HepG2 (cell line): ENCODE measurements around the gene PITX3. TPM values are rescaled to one million over a fixed set of nuclear protein-coding genes. Genes with fewer than 3 reads are reported as not detected.

ENCODE experiments used
- ATAC-seq: fragments of 200-7000 bp; cut with Tn5 transposase; 3 replicates; pipeline ENCODE4 v1.9.1; 2020; ENCODE audit warnings: mild to moderate bottlenecking, moderate library complexity
- BruUV-seq: library from RNA; stranded (reverse); fragments of 400-500 nt; replicated peaks from 2 replicates; lab custom pipeline; 2021; lab: Mats Ljungman, UMichigan
- CTCF ChIA-PET: fragments of 300-600 bp; formaldehyde crosslinking; extraction: SDS; loops from one replicate; lab custom pipeline; 2021; ENCODE audit warnings: low total read pairs, inconsistent platforms, low intra/inter-chr PET ratio; lab: Yijun Ruan, JAX
- POLR2A ChIA-PET: fragments of 350-600 bp; sonication (Branson Sonifier 250); formaldehyde crosslinking; loops from one replicate; lab custom pipeline; 2020; ENCODE audit warnings: antibody characterized with exemption, inconsistent platforms; lab: Yijun Ruan, JAX
- DNase-seq: peaks from one replicate; pipeline ENCODE4 v3.0.0-alpha.2; 2015; ENCODE audit warnings: low spot score
- FAIRE-seq: peaks from 3 replicates; lab custom pipeline; 2011; peaks lifted over from hg19 to GRCh38; lab: Jason Lieb, UNC
- H2AFZ ChIP-seq: one replicate; pipeline ENCODE4 v1.6.1; 2011; ENCODE audit warnings: low read length, inconsistent platforms
- H3K27ac ChIP-seq: fragments of 300-600 bp; 3 replicates; pipeline ENCODE4 v1.8.0; 2011; ENCODE audit warnings: mixed run types, mild to moderate bottlenecking, mixed read lengths, low read length, inconsistent platforms; ENCODE audit not compliant: insufficient read depth; ENCODE audit errors: extremely low read length
- H3K27me3 ChIP-seq, 2 experiments: fragments of 200-600 bp in 1 of 2; 2 replicates in 1 of 2; 3 replicates in 1 of 2; pipeline versions ENCODE4 v1.6.0 to v1.8.0; 2011; ENCODE audit warnings: low read length in 2 of 2, mild to moderate bottlenecking in 2 of 2, moderate library complexity in 2 of 2, inconsistent platforms in 1 of 2; ENCODE audit not compliant: insufficient read depth in 2 of 2, control insufficient read depth in 1 of 2
- H3K36me3 ChIP-seq, 2 experiments: fragments of 200-600 bp in 1 of 2; replicated peaks in 1 of 2; 2 replicates in 1 of 2; 3 replicates in 1 of 2; pipeline versions ENCODE4 v1.5.1 to v1.8.0; 2011; ENCODE audit warnings: low read length in 2 of 2, inconsistent platforms in 1 of 2; ENCODE audit not compliant: insufficient read depth in 2 of 2, control insufficient read depth in 1 of 2
- H3K4me1 ChIP-seq: 2 replicates; pipeline ENCODE4 v1.5.1; 2012; ENCODE audit warnings: low read length, inconsistent platforms; ENCODE audit not compliant: insufficient read depth
- H3K4me2 ChIP-seq: 2 replicates; pipeline ENCODE4 v1.6.0; 2011; ENCODE audit warnings: low read depth, low read length, inconsistent platforms
- H3K4me3 ChIP-seq, 3 experiments: fragments of 200-600 bp in 1 of 3; sonication (generic), shearing (Covaris generic) in 1 of 3; replicated peaks in 1 of 3; 2 replicates each; pipeline ENCODE4 v1.5.1; 2011 to 2016; ENCODE audit warnings: low read length in 3 of 3, inconsistent platforms in 2 of 3, low read depth in 2 of 3, mild to moderate bottlenecking in 2 of 3, control low read depth in 1 of 3, mixed read lengths in 1 of 3; ENCODE audit not compliant: insufficient read depth in 1 of 3
- H3K79me2 ChIP-seq: one replicate; pipeline ENCODE4 v1.6.1; 2011; ENCODE audit warnings: low read length, inconsistent platforms; ENCODE audit not compliant: insufficient read depth
- H3K9ac ChIP-seq: 2 replicates; pipeline ENCODE4 v1.6.0; 2011; ENCODE audit warnings: mild to moderate bottlenecking, low read depth, low read length, inconsistent platforms; ENCODE audit not compliant: insufficient read depth
- H3K9me3 ChIP-seq: 2 replicates; pipeline ENCODE4 v1.5.1; 2012; ENCODE audit warnings: mild to moderate bottlenecking, low read length
- H4K20me1 ChIP-seq: 2 replicates; pipeline ENCODE4 v1.6.0; 2011; ENCODE audit warnings: inconsistent platforms, mild to moderate bottlenecking, low read length, moderate library complexity; ENCODE audit not compliant: insufficient read depth
- CEBPB ChIP-seq: IDR thresholded peaks from 2 replicates; pipeline ENCODE4 v1.6.1; 2011; ENCODE audit warnings: low read depth, low read length, improper control_type of control experiment, borderline replicate concordance
- CREB3 ChIP-seq: sonication (generic); formaldehyde crosslinking; IDR thresholded peaks from 2 replicates; pipeline ENCODE4 v1.5.0; 2020; ENCODE audit warnings: missing genetic modification reagents
- HHEX ChIP-seq: IDR thresholded peaks from 2 replicates; pipeline ENCODE4 v1.6.1; 2016; ENCODE audit warnings: control low read depth
- SIX4 ChIP-seq: sonication (generic); formaldehyde crosslinking; IDR thresholded peaks from 2 replicates; pipeline ENCODE4 v1.4.0; 2020; ENCODE audit warnings: missing genetic modification reagents
- ZSCAN25 ChIP-seq: sonication (generic); formaldehyde crosslinking; IDR thresholded peaks from 2 replicates; pipeline ENCODE4 v1.8.0; 2022; ENCODE audit warnings: mild to moderate bottlenecking, missing genetic modification reagents
- WGBS: methylation state at CpG from one replicate; pipeline ENCODE4 v1.1.6; 2017; ENCODE audit warnings: low lambda C conversion rate; 5-methylcytosine and 5-hydroxymethylcytosine counted together
- in situ Hi-C: cut with HindIII; loops from 2 replicates; pipeline ENCODE4 v1.10.0; 2017; ENCODE audit warnings: low pct_unique_long_range_greater_than_20kb; ENCODE audit not compliant: extremely low pct_ligation_motif_present
- intact Hi-C: fragments of 100-400 bp; cut with micrococcal nuclease; formaldehyde crosslinking; loops from one replicate; pipeline ENCODE4 v1.10.0; 2022; ENCODE audit not compliant: unreplicated experiment
- polyA plus RNA-seq, 8 experiments: library from polyadenylated mRNA; depleted of rRNA in 3 of 8; stranded (reverse) in 7 of 8; unstranded in 1 of 8; fragments of >200 nt; fragmentation: Illumina TruSeq in 4 of 8; extraction: Trizol in 4 of 8; gene quantifications; 2 replicates each; pipeline versions ENCODE4 v1.2.1 to v1.2.3, GENCODE V29; 2011 to 2016; ENCODE audit warnings: low read depth in 4 of 8, missing spikeins in 1 of 8, mixed read lengths in 1 of 8; ENCODE audit not compliant: insufficient read depth in 1 of 8
- total RNA-seq, 5 experiments: library from RNA; depleted of rRNA; stranded (reverse); fragments of >200 nt; fragmentation: Illumina TruSeq; extraction: Trizol; gene quantifications; 2 replicates each; pipeline ENCODE4 v1.2.3, GENCODE V29; 2016; ENCODE audit warnings: low read depth in 1 of 5

The PITX3 gene
- total and polyA plus RNA-seq, 2 of the 13 experiments (the other 11 are each of a cell fraction or from before 2014, with no cell fraction given): not detected

- intact Hi-C loops: no loop called here
- ChIA-PET POLR2A (no interaction called here), CTCF (no interaction called here)
- 1% methylated on average over 3 of the region's 3 CpGs for WGBS
- no peak for DNase-seq
- Histone ChIP-seq H3K4me2 (no peak overlapping the region), H3K4me1 (peaks cover 17% of the 10 kb centered on the region), H4K20me1 (no peaks in the 10 kb centered on the region), H3K9ac (no peak overlapping the region), H3K36me3 (no peaks in the 10 kb centered on the region), H3K9me3 (no peaks in the 10 kb centered on the region), H3K27ac (no peak overlapping the region), H2AFZ (no peak overlapping the region), H3K27me3 (no peaks in the 10 kb centered on the region; a peak in 1 of 5 replicates), H3K4me3 (no peak overlapping the region)
- ATAC-seq: no peak
- BruUV-seq: no TSS peak
- no peak for FAIRE-seq
- in situ Hi-C loops: no loop called here
- TF ChIP-seq CEBPB: peak; percentile 17; the same call in 1 of the 2 replicates
- no peak for TF ChIP-seq SIX4 (CRISPR knock-in tag)
- no peak for TF ChIP-seq CREB3
- no peak for TF ChIP-seq HHEX
- TF ChIP-seq, all 625 proteins: peak for 1
- H3K79me2 ChIP-seq: no peaks in the 10 kb centered on the region
Measured at GRCh38 chr10:102211615-102212299, 29.6 kb downstream of the PITX3 start.

GRCh38 chr10:102208311-102209035 is 32.8 kb downstream of the PITX3 start:
- H3K79me2 ChIP-seq: no peaks in the 10 kb centered on the region
- DNase-seq (no peak), FAIRE-seq (no peak), ATAC-seq (no peak)
- H3K4me1 ChIP-seq: peaks cover 18% of the 10 kb centered on the region
- H3K4me2 ChIP-seq: no peak overlapping the region
- H3K9ac ChIP-seq: no peak overlapping the region
- in situ Hi-C loops (no loop called here), intact Hi-C loops (no loop called here)
- no peak overlapping the region for H3K4me3 ChIP-seq
- H2AFZ ChIP-seq: no peak overlapping the region
- no TSS peak for BruUV-seq
- ChIA-PET CTCF (no interaction called here), POLR2A (no interaction called here)
- H4K20me1 ChIP-seq: no peaks in the 10 kb centered on the region
- TF ChIP-seq ZSCAN25 (CRISPR knock-in tag): no peak
- 42% methylated on average over 5 of the region's 5 CpGs for WGBS
- no peaks in the 10 kb centered on the region for H3K36me3 ChIP-seq
- no peak overlapping the region for H3K27ac ChIP-seq
- no peaks in the 10 kb centered on the region for H3K9me3 ChIP-seq
- H3K27me3 ChIP-seq: no peaks in the 10 kb centered on the region; a peak in 1 of 5 replicates
